GM19099 (cell line): ENCODE data around the gene PEX5L.

Experiments
- POLR2A ChIP-seq: IDR thresholded peaks from 3 replicates; pipeline ENCODE4 v1.6.1; 2011; ENCODE audit warnings: low read depth; ENCODE audit not compliant: insufficient read length; ENCODE audit errors: extremely low read depth

Gene PEX5L

GRCh38 chr3:179865861-179866505, 170.8 kb downstream of the PEX5L start:
- TF ChIP-seq POLR2A = no peak

- TF ChIP-seq POLR2A = no peak
Measured at GRCh38 chr3:179861953-179862352, 174.8 kb downstream of the PEX5L start.

- TF ChIP-seq POLR2A = no peak
Measured at GRCh38 chr3:179861292-179861691, 175.4 kb downstream of the PEX5L start.

- no peak for TF ChIP-seq POLR2A
Measured at GRCh38 chr3:179860275-179861107, 176.2 kb downstream of the PEX5L start.

- no peak for TF ChIP-seq POLR2A
Measured at GRCh38 chr3:179853176-179853575, 183.6 kb downstream of the PEX5L start.

GRCh38 chr3:179852142-179852905, 184.4 kb downstream of the PEX5L start:
- TF ChIP-seq POLR2A = no peak

GRCh38 chr3:179848711-179849110, 188.0 kb downstream of the PEX5L start:
- TF ChIP-seq POLR2A = no peak

GRCh38 chr3:179842061-179842460, 194.7 kb downstream of the PEX5L start:
- TF ChIP-seq POLR2A = no peak

- TF ChIP-seq POLR2A = no peak
Measured at GRCh38 chr3:179840985-179841384, 195.8 kb downstream of the PEX5L start.

- no peak for TF ChIP-seq POLR2A
Measured at GRCh38 chr3:179837374-179837773, 199.4 kb downstream of the PEX5L start.

- no peak for TF ChIP-seq POLR2A
Measured at GRCh38 chr3:179833294-179833693, 203.4 kb downstream of the PEX5L start.

- no peak for TF ChIP-seq POLR2A
Measured at GRCh38 chr3:179832333-179832854, 204.3 kb downstream of the PEX5L start.

- no peak for TF ChIP-seq POLR2A
Measured at GRCh38 chr3:179829401-179829800, 207.3 kb downstream of the PEX5L start.

GRCh38 chr3:179828738-179829137, 208.0 kb downstream of the PEX5L start:
- no peak for TF ChIP-seq POLR2A

- no peak for TF ChIP-seq POLR2A
Measured at GRCh38 chr3:179826247-179826637, 210.5 kb downstream of the PEX5L start.
